ENCODE results near the gene PLA2G2C. TPM values are rescaled to one million over a fixed set of nuclear protein-coding genes. Genes with fewer than 3 reads are reported as not detected.

The PLA2G2C gene
- total and polyA plus RNA-seq, 4 donors, result not detected

- TF ChIP-seq FOXA2 (IDR thresholded peaks at IDR 0.05) (no peak), CTCF (IDR thresholded peaks at IDR 0.05; ENCODE audit: low read depth, low read length, missing input control) (no peak), NR2F2 (IDR thresholded peaks at IDR 0.05) (no peak), HNF4G (IDR thresholded peaks at IDR 0.05) (no peak), FOXA1 (IDR thresholded peaks at IDR 0.05) (no peak), JUND (IDR thresholded peaks at IDR 0.05) (no peak), EGR1 (IDR thresholded peaks at IDR 0.05; ENCODE audit: low read depth in 2 of 2) (no peak), REST (IDR thresholded peaks at IDR 0.05) (no peak)
Observed at GRCh38 chr1:20147846-20148570, 38.3 kb downstream of the PLA2G2C start.

GRCh38 chr1:20143734-20144565 lies 42.4 kb downstream of the PLA2G2C start:
- TF ChIP-seq TAF1 (conservative IDR thresholded peaks at IDR 0.05) (no peak), MAX (IDR thresholded peaks at IDR 0.05) (no peak), FOXA2 (IDR thresholded peaks at IDR 0.05) (no peak), NR2F2 (IDR thresholded peaks at IDR 0.05) (no peak), CTCF (IDR thresholded peaks at IDR 0.05; ENCODE audit: low read depth, low read length, missing input control) (no peak)
- no peak for DNase-seq (ENCODE audit: low spot score)
- no peak overlapping the region for H3K27ac ChIP-seq (ENCODE audit: low read depth in 1 of 2, low read length in 2 of 2)
- no peaks in the 10 kb centered on the region for H3K27me3 ChIP-seq (ENCODE audit: control insufficient read depth in 4 of 4, insufficient read depth in 4 of 4, low read length in 3 of 4)
- 72% methylated on average over 13 of the region's 13 CpGs for WGBS
- no peak overlapping the region for H3K4me3 ChIP-seq (ENCODE audit: low read depth in 1 of 3, low read length in 3 of 3)
- no peaks in the 10 kb centered on the region for H3K4me1 ChIP-seq (ENCODE audit: control insufficient read depth in 4 of 4, insufficient read depth in 4 of 4, low read length in 3 of 4)
- H3K36me3 ChIP-seq (ENCODE audit: control insufficient read depth in 4 of 4, insufficient read depth in 3 of 4, low read depth in 1 of 4, low read length in 3 of 4), result no peaks in the 10 kb centered on the region
- no peak overlapping the region for H3K9ac ChIP-seq (ENCODE audit: low read depth in 1 of 2, low read length in 2 of 2)
- H3K9me3 ChIP-seq (ENCODE audit: control insufficient read depth in 4 of 4, low read length in 3 of 4), result no peaks in the 10 kb centered on the region

More at GRCh38 chr1:20147846-20148570, 38.3 kb downstream of the PLA2G2C start:
- no peak for DNase-seq (ENCODE audit: low spot score)
- 89% methylated on average over 13 of the region's 13 CpGs for WGBS
- no peaks in the 10 kb centered on the region for H3K9me3 ChIP-seq (ENCODE audit: control insufficient read depth in 4 of 4, low read length in 3 of 4)
- no peaks in the 10 kb centered on the region for H3K27me3 ChIP-seq (ENCODE audit: control insufficient read depth in 4 of 4, insufficient read depth in 4 of 4, low read length in 3 of 4)
- H3K27ac ChIP-seq (ENCODE audit: low read depth in 1 of 2, low read length in 2 of 2), result no peak overlapping the region
- H3K9ac ChIP-seq (ENCODE audit: low read depth in 1 of 2, low read length in 2 of 2), result no peak overlapping the region
- H3K4me1 ChIP-seq (ENCODE audit: control insufficient read depth in 4 of 4, insufficient read depth in 4 of 4, low read length in 3 of 4), result peaks cover 6 to 14% (median 12%) of the 10 kb centered on the region in 4 donors
- H3K4me3 ChIP-seq (ENCODE audit: low read depth in 1 of 3, low read length in 3 of 3), result no peak overlapping the region
- no peaks in the 10 kb centered on the region for H3K36me3 ChIP-seq (ENCODE audit: control insufficient read depth in 4 of 4, insufficient read depth in 3 of 4, low read depth in 1 of 4, low read length in 3 of 4)
